ENCODE data around the gene PON2.

- TF ChIP-seq CTCF (conservative IDR thresholded peaks at IDR 0.05; ENCODE audit: low read length): no peak
- no peak for TF ChIP-seq EZH2phosphoT487 (IDR thresholded peaks at IDR 0.05; ENCODE audit: borderline replicate concordance, low read depth, low read length)
Observed at GRCh38 chr7:95432606-95433005, 2.2 kb downstream of the PON2 start.
